DND-41 (cell line): Measurements from ENCODE around the gene DIP2B.

Source experiments
- ATAC-seq: fragments of 200-7000 bp; cut with Tn5 transposase; 3 replicates; pipeline ENCODE4 v1.9.1; 2021; ENCODE audit warnings: low read depth; ENCODE audit not compliant: insufficient read depth
- DNase-seq: peaks from one replicate; pipeline ENCODE4 v3.0.0-alpha.2; 2020
- H2AFZ ChIP-seq: 2 replicates; pipeline ENCODE4 v1.6.0; 2012; ENCODE audit warnings: low read depth, low read length
- H3K27ac ChIP-seq: 2 replicates; pipeline ENCODE4 v1.5.1; 2012; ENCODE audit warnings: low read length, inconsistent platforms
- H3K27me3 ChIP-seq: fragments of 200-600 bp; sonication (generic); 2 replicates; pipeline ENCODE4 v1.6.0; 2012; ENCODE audit warnings: low read length, mild to moderate bottlenecking, inconsistent platforms; ENCODE audit not compliant: insufficient read depth, poor library complexity
- H3K36me3 ChIP-seq: 2 replicates; pipeline ENCODE4 v1.5.1; 2012; ENCODE audit warnings: low read length, inconsistent platforms; ENCODE audit not compliant: insufficient read depth
- H3K4me1 ChIP-seq: 2 replicates; pipeline ENCODE4 v1.5.1; 2012; ENCODE audit warnings: mild to moderate bottlenecking, low read length; ENCODE audit not compliant: insufficient read depth
- H3K4me2 ChIP-seq: 2 replicates; pipeline ENCODE4 v1.6.0; 2012; ENCODE audit warnings: mild to moderate bottlenecking, moderate library complexity, low read length, inconsistent platforms; ENCODE audit not compliant: insufficient read depth
- H3K4me3 ChIP-seq, 2 experiments: fragments of 200-600 bp in 1 of 2; shearing (Covaris generic) in 1 of 2; 2 replicates each; pipeline ENCODE4 v1.5.1; 2012 to 2016; ENCODE audit warnings: inconsistent platforms in 2 of 2, low read length in 2 of 2, mild to moderate bottlenecking in 2 of 2, low read depth in 1 of 2, moderate library complexity in 1 of 2
- H3K79me2 ChIP-seq: 2 replicates; pipeline ENCODE4 v1.6.0; 2012; ENCODE audit warnings: low read length, inconsistent platforms; ENCODE audit not compliant: insufficient read depth
- H3K9ac ChIP-seq: 2 replicates; pipeline ENCODE4 v1.6.0; 2012; ENCODE audit warnings: low read depth, mild to moderate bottlenecking, inconsistent platforms, low read length, moderate library complexity
- H3K9me3 ChIP-seq: 2 replicates; pipeline ENCODE4 v1.5.1; 2012; ENCODE audit warnings: low read length, moderate library complexity, mild to moderate bottlenecking, inconsistent platforms; ENCODE audit not compliant: insufficient read depth, severe bottlenecking
- H4K20me1 ChIP-seq: 2 replicates; pipeline ENCODE4 v1.6.0; 2012; ENCODE audit warnings: low read length; ENCODE audit not compliant: insufficient read depth
- CTCF ChIP-seq: IDR thresholded peaks from 2 replicates; pipeline ENCODE4 v1.5.1; 2012; ENCODE audit warnings: borderline replicate concordance, low read length, moderate library complexity, mild to moderate bottlenecking; ENCODE audit not compliant: poor library complexity, severe bottlenecking; ENCODE audit errors: extremely low read depth
- EZH2 ChIP-seq: IDR thresholded peaks from 3 replicates; pipeline ENCODE4 v1.6.1; 2012; ENCODE audit warnings: borderline replicate concordance, low read depth, mild to moderate bottlenecking, moderate library complexity, low read length, inconsistent platforms; ENCODE audit not compliant: severe bottlenecking

The DIP2B gene

GRCh38 chr12:50620109-50620977 is 115.6 kb downstream of the DIP2B start:
- peak overlapping the region; percentile 19; the same call in 1 of the 2 replicates for H3K4me2 ChIP-seq
- no peaks in the 10 kb centered on the region for H3K9me3 ChIP-seq
- no peak for TF ChIP-seq EZH2
- peak; percentile 12 for TF ChIP-seq CTCF
- no peaks in the 10 kb centered on the region for H3K36me3 ChIP-seq
- 0 out of 2 replicates have a peak overlapping the region, but pooled peaks have one; percentile 3 for H3K9ac ChIP-seq
- ATAC-seq = peak; percentile 81
- no peak overlapping the region for H2AFZ ChIP-seq
- peak; percentile 73 for DNase-seq
- H3K4me3 ChIP-seq = no peak overlapping the region
- H3K4me1 ChIP-seq = peaks cover 69% of the 10 kb centered on the region
- H4K20me1 ChIP-seq = no peaks in the 10 kb centered on the region; the same call in 1 of the 2 replicates
- peak overlapping the region; percentile 78 for H3K27ac ChIP-seq
- H3K79me2 ChIP-seq = peaks cover 74% of the 10 kb centered on the region
- H3K27me3 ChIP-seq = no peaks in the 10 kb centered on the region

- DNase-seq = no peak
- Histone ChIP-seq H3K9me3 (no peaks in the 10 kb centered on the region), H3K4me2 (peak overlapping the region; percentile 55), H3K4me1 (peaks cover 75% of the 10 kb centered on the region), H3K36me3 (peaks cover 2% of the 10 kb centered on the region; the same call in 1 of the 2 replicates), H3K4me3 (no peak overlapping the region), H2AFZ (no peak overlapping the region), H3K9ac (0 out of 2 replicates have a peak overlapping the region, but pooled peaks have one; percentile 41), H3K27me3 (no peaks in the 10 kb centered on the region), H3K79me2 (peaks cover 77% of the 10 kb centered on the region), H4K20me1 (no peaks in the 10 kb centered on the region; the same call in 1 of the 2 replicates), H3K27ac (peak overlapping the region; percentile 78)
- no peak for ATAC-seq
- TF ChIP-seq EZH2 (no peak), CTCF (no peak)
These were observed 116.2 kb downstream of the DIP2B start for GRCh38 chr12:50620978-50621360.

- peak; percentile 73 for ATAC-seq
- Histone ChIP-seq H3K36me3 (peaks cover 7% of the 10 kb centered on the region; the same call in 1 of the 2 replicates), H3K4me2 (peak overlapping the region; percentile 55), H3K9ac (peak overlapping the region; percentile 41), H3K27ac (peak overlapping the region; percentile 78), H3K4me3 (peak overlapping the region in 1 of 2 experiments; percentile 16; a peak in 1 of 4 replicates), H3K9me3 (no peaks in the 10 kb centered on the region), H2AFZ (peak overlapping the region; percentile 15; the same call in 1 of the 2 replicates), H3K79me2 (peaks cover 79% of the 10 kb centered on the region), H3K27me3 (no peaks in the 10 kb centered on the region), H4K20me1 (no peaks in the 10 kb centered on the region; the same call in 1 of the 2 replicates), H3K4me1 (peaks cover 78% of the 10 kb centered on the region)
- TF ChIP-seq CTCF (no peak), EZH2 (no peak)
- peak; percentile 79 for DNase-seq
These were observed 116.9 kb downstream of the DIP2B start for GRCh38 chr12:50621399-50622300.
